Esophagus muscularis mucosa (tissue), 4 donors: ENCODE data around the gene FAM89B. TPM values are rescaled to one million over a fixed set of nuclear protein-coding genes. Genes with fewer than 3 reads are reported as not detected.

Experiments used
- DNase-seq: peaks from one replicate; pipeline ENCODE4 v3.0.0-alpha.2; 2017; ENCODE audit errors: extremely low spot score
- H3K27ac ChIP-seq, 4 donors: fragments of 200-600 bp; sonication (generic); replicated peaks in 1 of 4; 1 replicate in 3 of 4; 2 replicates in 1 of 4; pipeline ENCODE4 v1.5.1; 2016 to 2019; ENCODE audit warnings: mild to moderate bottlenecking in 1 of 4
- H3K27me3 ChIP-seq, 4 donors: fragments of 200-600 bp; sonication (generic); one replicate each; pipeline versions ENCODE4 v1.5.1 to v1.6.0; 2016 to 2019
- H3K36me3 ChIP-seq, 4 donors: fragments of 200-600 bp; sonication (generic); one replicate each; pipeline ENCODE4 v1.5.1; 2016 to 2019
- H3K4me1 ChIP-seq, 4 donors: fragments of 200-600 bp; sonication (generic); one replicate each; pipeline ENCODE4 v1.5.1; 2016 to 2019
- H3K4me3 ChIP-seq, 4 donors: fragments of 200-600 bp; sonication (generic); 1 replicate in 2 of 4; 2 replicates in 2 of 4; pipeline ENCODE4 v1.5.1; 2016 to 2019; ENCODE audit warnings: mild to moderate bottlenecking in 4 of 4, moderate library complexity in 1 of 4
- H3K9me3 ChIP-seq, 4 donors: fragments of 200-600 bp; sonication (generic); 1 replicate in 3 of 4; 2 replicates in 1 of 4; pipeline ENCODE4 v1.5.1; 2016 to 2019
- EP300 ChIP-seq: sonication (generic); formaldehyde crosslinking; IDR thresholded peaks from one replicate; pipeline ENCODE4 v1.6.1; 2017; ENCODE audit warnings: antibody characterized with exemption
- POLR2A ChIP-seq: fragments of 450-650 bp; IDR thresholded peaks from one replicate; pipeline ENCODE4 v1.6.1; 2017; ENCODE audit warnings: antibody characterized with exemption, moderate library complexity, mild to moderate bottlenecking, low read depth
- POLR2AphosphoS5 ChIP-seq, 2 donors: sonication (generic); formaldehyde crosslinking; IDR thresholded peaks; one replicate each; pipeline ENCODE4 v1.6.1; 2017; ENCODE audit warnings: antibody characterized with exemption in 2 of 2
- WGBS: methylation state at CpG from one replicate; pipeline ENCODE4 v1.1.5; 2018; 5-methylcytosine and 5-hydroxymethylcytosine counted together
- intact Hi-C: fragments of 100-400 bp; cut with DNase I; formaldehyde crosslinking; loops from one replicate; pipeline ENCODE4 v1.15.1; 2023
- total RNA-seq, 4 donors: library from RNA; depleted of rRNA; stranded (reverse); fragments of >200 nt; gene quantifications; one replicate each; pipeline versions ENCODE4 v1.1.0 to v1.2.1, GENCODE V29; 2016
- TF ChIP-seq, protein P1 (sequence below), 3 experiments: fragments of 200-600 bp in 2 of 3; fragments of 450-650 bp in 1 of 3; sonication (generic) in 2 of 3; IDR thresholded peaks; one replicate each; pipeline ENCODE4 v1.5.1; 2017 to 2019; ENCODE audit warnings: antibody characterized with exemption in 3 of 3, mild to moderate bottlenecking in 2 of 3, moderate library complexity in 1 of 3

The FAM89B gene
- total RNA-seq, 4 donors from 2014 or later, result 47.9 to 90.4 (median 75.0) TPM

GRCh38 chr11:65610404-65610803 lies 38.1 kb downstream of the FAM89B start:
- Histone ChIP-seq H3K36me3 (peaks cover 11 to 54% (median 44%) of the 10 kb centered on the region in 4 donors), H3K9me3 (no peaks in the 10 kb centered on the region), H3K27ac (peak overlapping the region; percentile 87 to 97 (median 96)), H3K27me3 (no peaks in the 10 kb centered on the region), H3K4me1 (peaks cover 60 to 84% (median 79%) of the 10 kb centered on the region in 4 donors), H3K4me3 (peak overlapping the region; percentile 72 to 96 (median 80))
- DNase-seq, result no peak
- 63% methylated on average over 4 of the region's 6 CpGs for WGBS
- no peak for TF ChIP-seq POLR2AphosphoS5 (IDR thresholded peaks at IDR 0.05)
- TF ChIP-seq EP300, result no peak
- TF ChIP-seq POLR2A, result no peak
- TF ChIP-seq, protein P1, sequence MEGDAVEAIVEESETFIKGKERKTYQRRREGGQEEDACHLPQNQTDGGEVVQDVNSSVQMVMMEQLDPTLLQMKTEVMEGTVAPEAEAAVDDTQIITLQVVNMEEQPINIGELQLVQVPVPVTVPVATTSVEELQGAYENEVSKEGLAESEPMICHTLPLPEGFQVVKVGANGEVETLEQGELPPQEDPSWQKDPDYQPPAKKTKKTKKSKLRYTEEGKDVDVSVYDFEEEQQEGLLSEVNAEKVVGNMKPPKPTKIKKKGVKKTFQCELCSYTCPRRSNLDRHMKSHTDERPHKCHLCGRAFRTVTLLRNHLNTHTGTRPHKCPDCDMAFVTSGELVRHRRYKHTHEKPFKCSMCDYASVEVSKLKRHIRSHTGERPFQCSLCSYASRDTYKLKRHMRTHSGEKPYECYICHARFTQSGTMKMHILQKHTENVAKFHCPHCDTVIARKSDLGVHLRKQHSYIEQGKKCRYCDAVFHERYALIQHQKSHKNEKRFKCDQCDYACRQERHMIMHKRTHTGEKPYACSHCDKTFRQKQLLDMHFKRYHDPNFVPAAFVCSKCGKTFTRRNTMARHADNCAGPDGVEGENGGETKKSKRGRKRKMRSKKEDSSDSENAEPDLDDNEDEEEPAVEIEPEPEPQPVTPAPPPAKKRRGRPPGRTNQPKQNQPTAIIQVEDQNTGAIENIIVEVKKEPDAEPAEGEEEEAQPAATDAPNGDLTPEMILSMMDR (IDR thresholded peaks at IDR 0.05), result no peak
- intact Hi-C loops, result no loop called here

DNA sequence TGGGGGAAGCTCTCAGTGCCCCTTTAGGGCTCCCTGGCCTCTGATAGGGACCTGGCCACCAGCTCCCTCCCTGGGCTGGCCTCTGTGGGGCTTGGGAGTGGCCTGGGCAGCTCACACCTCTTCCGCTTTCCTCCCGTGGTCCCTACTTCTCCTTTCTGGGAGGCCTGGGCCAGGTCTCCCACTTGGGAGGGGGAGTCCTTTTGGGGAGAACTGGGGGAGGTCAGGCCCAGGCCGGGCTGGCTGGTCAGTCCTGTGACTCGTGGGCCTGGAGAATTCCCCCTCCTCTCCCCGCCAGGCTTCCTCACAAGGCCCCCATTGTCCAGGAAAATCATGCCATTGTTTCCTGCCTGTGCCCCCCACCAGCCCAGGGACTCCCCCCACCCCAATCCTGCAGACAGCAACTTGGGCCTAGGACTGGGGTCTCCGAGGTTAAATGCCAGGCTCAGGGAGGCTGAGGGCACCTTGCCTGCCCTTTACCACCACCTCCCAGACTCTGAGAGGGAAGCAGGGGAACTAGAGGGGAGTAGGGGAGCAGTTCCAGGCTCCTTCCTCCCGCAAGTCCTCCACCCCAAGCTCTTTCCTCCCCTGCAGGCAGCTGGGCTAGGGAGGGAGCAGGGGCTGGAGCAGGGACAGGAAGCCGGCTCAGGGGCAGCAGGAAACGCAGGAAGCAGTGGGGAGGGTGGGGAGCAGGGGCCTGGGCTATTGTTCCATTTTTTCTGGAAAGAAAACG lies 38.9 kb downstream of the FAM89B start:
- H3K27ac ChIP-seq, result peak overlapping the region; percentile 87 to 97 (median 96)

GRCh38 chr11:65611758-65612603 lies 39.6 kb downstream of the FAM89B start:
- peak overlapping the region; percentile 72 to 96 (median 80) for H3K4me3 ChIP-seq
- intact Hi-C loops, result no loop called here
- 68% methylated on average over 12 of the region's 12 CpGs for WGBS
- H3K27me3 ChIP-seq, result no peaks in the 10 kb centered on the region
- peaks cover 63 to 81% (median 77%) of the 10 kb centered on the region in 4 donors for H3K4me1 ChIP-seq
- H3K27ac ChIP-seq, result peak overlapping the region; percentile 87 to 97 (median 96)
- TF ChIP-seq POLR2A, result no peak
- no peak for TF ChIP-seq POLR2AphosphoS5 (IDR thresholded peaks at IDR 0.05)
- TF ChIP-seq, protein P1 (IDR thresholded peaks at IDR 0.05), result no peak
- no peak for DNase-seq
- no peaks in the 10 kb centered on the region for H3K9me3 ChIP-seq
- peaks cover 5 to 45% (median 37%) of the 10 kb centered on the region in 4 donors for H3K36me3 ChIP-seq

More for the DNA sequence above, 38.9 kb downstream of the FAM89B start:
- intact Hi-C loops, result no loop called here
- 52% methylated on average over 7 of the region's 10 CpGs for WGBS
- H3K4me1 ChIP-seq, result peaks cover 60 to 81% (median 77%) of the 10 kb centered on the region in 4 donors
- no peaks in the 10 kb centered on the region for H3K9me3 ChIP-seq
- H3K36me3 ChIP-seq, result peaks cover 5 to 46% (median 37%) of the 10 kb centered on the region in 4 donors
- H3K4me3 ChIP-seq, result peak overlapping the region; percentile 72 to 96 (median 80)
- DNase-seq, result no peak
- TF ChIP-seq POLR2AphosphoS5 (IDR thresholded peaks at IDR 0.05) (peak in 1 of 2 donors; percentile 28), POLR2A (no peak), EP300 (no peak)
- TF ChIP-seq, protein P1 (IDR thresholded peaks at IDR 0.05), result no peak
- H3K27me3 ChIP-seq, result no peaks in the 10 kb centered on the region

- intact Hi-C loops, result no loop called here
- peaks cover 10 to 47% (median 41%) of the 10 kb centered on the region in 4 donors for H3K36me3 ChIP-seq
- no peak for DNase-seq
- peaks cover 64 to 81% (median 78%) of the 10 kb centered on the region in 4 donors for H3K4me1 ChIP-seq
- peak overlapping the region; percentile 87 to 97 (median 96) for H3K27ac ChIP-seq
- H3K9me3 ChIP-seq, result no peaks in the 10 kb centered on the region
- no peaks in the 10 kb centered on the region for H3K27me3 ChIP-seq
- TF ChIP-seq, protein P1 (IDR thresholded peaks at IDR 0.05), result no peak
- TF ChIP-seq POLR2A (no peak), POLR2AphosphoS5 (IDR thresholded peaks at IDR 0.05) (no peak), EP300 (no peak)
- H3K4me3 ChIP-seq, result peak overlapping the region; percentile 72 to 96 (median 80)
- WGBS, result 43% methylated on average over 1 of the region's 7 CpGs
These were observed 40.4 kb downstream of the FAM89B start for GRCh38 chr11:65612691-65613090.
